ENCODE data around the gene NHS.

NHS gene

DNA sequence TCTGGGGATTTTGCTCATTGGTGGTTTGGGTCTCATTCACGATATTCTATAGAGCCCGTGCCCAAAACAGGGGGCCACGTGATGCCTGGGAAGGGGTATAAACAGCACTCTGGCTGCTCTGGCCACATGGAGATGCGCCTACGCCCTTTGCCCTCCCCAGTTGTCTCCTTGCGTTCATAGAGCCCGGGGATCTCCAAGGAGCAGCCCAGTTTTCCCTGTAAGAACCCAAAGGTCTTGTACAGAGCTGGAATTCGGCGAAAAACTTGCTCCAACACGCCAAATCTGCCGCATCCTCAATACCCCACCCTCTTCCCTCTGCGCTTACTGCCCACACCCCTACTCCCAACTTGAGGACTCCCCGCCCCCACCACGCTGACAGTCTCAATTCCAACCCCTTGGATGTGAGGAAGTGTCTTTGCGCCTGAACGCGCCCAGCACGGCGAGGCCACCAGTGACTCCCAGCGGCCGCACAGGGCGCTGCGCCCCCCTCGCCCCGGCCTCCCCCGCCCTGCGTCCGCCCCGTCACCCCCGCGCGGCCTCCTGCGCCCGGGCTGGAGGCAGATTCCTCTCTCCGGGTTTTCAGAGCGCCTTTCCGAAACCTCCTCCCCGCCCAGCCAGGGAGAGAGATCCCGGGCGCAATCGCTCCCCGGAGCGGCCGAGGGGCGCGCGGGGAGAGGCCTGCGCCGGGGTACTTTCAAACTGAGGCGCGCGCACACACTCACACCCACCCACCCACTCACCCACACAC is at the start of gene NHS:
Gene NHS (plus strand): TSS at position 582 of the 748 bp plus-strand sequence. CDS start 558 bp downstream, outside the sequence.
- DNase-seq (ENCODE audit: extremely low spot score, insufficient read length, low read depth) (no peak), FAIRE-seq (no peak)

- no peak for DNase-seq (ENCODE audit: extremely low spot score, insufficient read length, low read depth)
- FAIRE-seq, result no peak
Measured at GRCh38 chrX:17328837-17329236, 46.2 kb upstream of the NHS start.

DNA sequence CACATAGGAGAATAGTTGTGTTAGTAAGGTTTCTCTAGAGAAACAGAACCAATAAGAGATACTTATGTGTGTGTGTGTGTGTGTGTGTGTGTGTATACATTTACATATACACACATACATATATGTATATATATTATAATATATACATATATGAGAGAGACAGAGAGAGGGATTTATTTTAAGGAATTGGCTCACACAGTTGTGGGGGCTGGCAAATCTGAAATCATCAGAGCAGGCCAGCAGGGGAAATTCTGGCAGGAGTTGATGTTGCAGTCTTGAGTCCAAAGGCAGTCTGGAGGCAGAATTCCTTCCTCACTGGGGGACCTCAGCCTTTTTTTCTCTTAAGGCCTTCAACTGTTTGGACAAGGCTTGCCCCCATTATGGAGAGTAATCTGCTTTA is 38.6 kb upstream of the NHS start:
- no peak for DNase-seq (ENCODE audit: extremely low spot score, insufficient read length, low read depth)
- FAIRE-seq, result no peak

DNA sequence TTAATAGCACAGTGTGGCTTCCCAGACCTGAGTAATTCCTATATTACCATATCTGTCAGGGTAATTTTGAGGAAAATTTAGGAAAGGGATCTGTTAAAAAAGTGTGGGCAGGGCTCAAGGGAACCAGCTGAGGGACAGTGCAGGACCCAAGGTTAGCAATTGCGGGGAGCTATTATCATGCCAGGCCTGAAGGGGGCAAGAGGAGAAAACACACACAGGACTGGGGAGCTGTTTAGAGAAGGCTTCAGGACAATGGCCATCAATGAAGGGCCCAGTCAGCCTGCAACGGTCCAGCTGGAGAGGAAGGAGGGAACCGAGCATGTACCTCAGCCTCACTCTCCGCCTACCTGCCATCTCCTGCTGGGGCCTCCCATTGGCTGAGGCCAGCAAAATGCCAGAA is 19.0 kb upstream of the NHS start:
- no peak for DNase-seq (ENCODE audit: extremely low spot score, insufficient read length, low read depth)
- no peak for FAIRE-seq

DNA sequence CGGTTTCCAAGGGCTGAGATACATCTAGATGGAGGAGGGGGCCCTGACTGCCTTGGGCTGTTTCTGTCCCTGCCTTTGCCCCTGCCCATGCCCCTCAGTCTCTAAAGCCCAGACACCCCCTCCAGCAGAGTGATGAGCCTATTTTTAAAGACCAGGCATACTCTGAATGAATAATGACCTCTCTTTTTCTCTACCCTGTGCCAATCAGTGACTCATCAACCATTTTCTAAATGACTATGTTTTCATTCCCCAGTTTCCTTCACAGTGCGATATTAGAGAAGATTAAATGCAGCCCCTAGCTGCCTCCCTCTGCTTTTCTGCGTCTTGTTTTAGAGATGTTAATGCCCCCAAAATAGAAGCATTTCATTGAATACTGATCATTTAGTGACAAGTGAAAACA is 15.5 kb upstream of the NHS start:
- DNase-seq (ENCODE audit: extremely low spot score, insufficient read length, low read depth) (no peak), FAIRE-seq (no peak)

DNA sequence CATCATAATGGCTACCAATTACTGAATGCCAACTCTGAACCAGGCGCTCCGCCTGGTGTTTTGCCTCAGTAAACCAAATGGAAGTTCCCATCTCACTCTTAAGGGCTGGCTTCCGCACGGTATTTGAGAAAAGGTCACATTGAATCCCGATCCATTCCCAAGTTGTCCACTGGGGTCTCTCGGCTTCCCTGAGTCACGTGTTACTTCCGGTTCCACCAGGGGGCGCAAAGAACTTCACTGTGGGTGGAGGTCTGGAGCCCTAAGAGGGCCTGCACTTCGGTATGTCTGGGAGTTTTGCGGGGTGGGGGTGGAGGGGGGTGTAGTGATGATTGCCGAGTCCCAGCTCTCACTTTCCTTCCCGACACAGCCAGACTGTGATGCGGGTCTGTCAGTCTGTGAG is 13.4 kb upstream of the NHS start:
- DNase-seq (ENCODE audit: extremely low spot score, insufficient read length, low read depth) (no peak), FAIRE-seq (no peak)

DNA sequence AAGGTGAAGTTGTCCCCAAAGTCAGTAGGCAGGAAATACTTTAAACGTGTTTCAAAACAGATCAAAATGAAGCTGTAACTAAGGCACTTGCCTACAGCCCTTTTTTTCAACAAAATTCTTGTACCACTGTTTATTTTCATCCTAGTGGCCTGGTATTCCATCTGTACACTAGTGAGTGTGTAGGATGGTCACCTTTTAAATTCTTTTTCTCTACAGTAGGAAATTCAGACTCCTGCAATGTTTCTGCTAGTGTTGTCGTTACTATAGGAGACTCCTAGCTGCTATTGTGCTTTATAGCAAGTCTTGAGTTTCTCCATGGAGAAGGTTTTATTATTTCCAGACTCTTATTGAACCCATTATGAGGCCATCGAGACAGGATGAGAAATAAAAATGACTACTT is 7.0 kb upstream of the NHS start:
- DNase-seq (ENCODE audit: extremely low spot score, insufficient read length, low read depth) (no peak), FAIRE-seq (no peak)

DNA sequence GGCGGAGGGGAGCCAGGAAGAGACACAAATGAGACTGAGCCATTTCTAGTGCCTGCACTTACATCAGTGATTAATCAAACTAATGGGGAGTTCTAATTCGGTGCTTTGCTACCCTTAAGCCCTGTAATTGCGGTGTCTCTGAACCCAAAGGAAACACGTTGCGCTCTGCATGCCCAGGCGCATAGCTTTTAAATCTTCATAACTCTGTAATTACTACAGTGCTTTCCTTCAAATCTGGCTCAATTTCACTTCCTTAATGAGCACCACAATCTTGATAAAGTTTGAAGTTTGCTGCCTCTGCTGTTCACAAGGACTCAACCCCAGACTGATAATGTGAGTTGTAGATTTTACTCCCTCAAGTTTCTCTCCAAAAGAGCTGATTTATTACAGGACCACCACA is 5.7 kb upstream of the NHS start:
- DNase-seq (ENCODE audit: extremely low spot score, insufficient read length, low read depth) (no peak), FAIRE-seq (no peak)

DNA sequence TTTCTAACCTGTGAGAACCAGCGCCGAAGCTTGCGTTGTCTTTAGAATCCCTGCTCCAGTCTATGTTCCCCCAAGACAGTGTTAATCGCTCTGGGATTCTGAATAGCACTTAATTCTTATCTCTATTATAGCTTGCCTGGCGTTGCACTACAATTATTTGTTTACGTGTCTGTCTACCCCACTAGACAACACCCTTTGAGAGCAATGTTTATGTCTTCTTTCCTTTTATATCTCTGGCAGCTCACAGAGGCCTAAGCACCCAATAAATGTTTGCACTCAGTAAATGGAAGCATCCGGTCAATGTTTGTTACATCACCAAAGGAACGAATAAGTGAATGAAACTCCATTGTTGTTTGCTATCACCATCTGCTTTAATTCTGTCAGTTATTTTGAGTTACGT is 4.8 kb upstream of the NHS start:
- FAIRE-seq, result no peak
- DNase-seq (ENCODE audit: extremely low spot score, insufficient read length, low read depth), result no peak

GRCh38 chrX:17372052-17372451 is 2.9 kb upstream of the NHS start:
- FAIRE-seq (no peak), DNase-seq (ENCODE audit: extremely low spot score, insufficient read length, low read depth) (no peak)

GRCh38 chrX:17373337-17373736 is 1.7 kb upstream of the NHS start:
- FAIRE-seq (no peak), DNase-seq (ENCODE audit: extremely low spot score, insufficient read length, low read depth) (no peak)

DNA sequence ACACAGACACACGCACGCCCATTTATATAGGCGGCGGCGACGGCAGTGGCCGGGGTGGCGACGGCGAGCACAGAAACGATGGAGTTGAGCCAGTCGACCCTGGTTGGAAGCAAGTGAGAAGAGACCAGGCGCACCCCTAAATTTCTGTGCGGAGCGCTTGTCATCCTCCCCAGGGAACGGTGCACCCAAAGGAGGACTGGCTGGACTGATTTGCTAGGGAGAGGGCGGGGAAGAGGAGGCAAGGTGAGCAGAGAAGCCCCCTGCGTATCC is 302 bp downstream of the NHS start:
- DNase-seq (ENCODE audit: extremely low spot score, insufficient read length, low read depth) (no peak), FAIRE-seq (no peak)

GRCh38 chrX:17375637-17376430 is 834 bp downstream of the NHS start:
- no peak for DNase-seq (ENCODE audit: extremely low spot score, insufficient read length, low read depth)
- FAIRE-seq, result no peak

- no peak for FAIRE-seq
- DNase-seq (ENCODE audit: extremely low spot score, insufficient read length, low read depth), result no peak
Measured at GRCh38 chrX:17376431-17377077, 1.6 kb downstream of the NHS start.

- no peak for DNase-seq (ENCODE audit: extremely low spot score, insufficient read length, low read depth)
- FAIRE-seq, result no peak
Measured at GRCh38 chrX:17377091-17377717, 2.2 kb downstream of the NHS start.

DNA sequence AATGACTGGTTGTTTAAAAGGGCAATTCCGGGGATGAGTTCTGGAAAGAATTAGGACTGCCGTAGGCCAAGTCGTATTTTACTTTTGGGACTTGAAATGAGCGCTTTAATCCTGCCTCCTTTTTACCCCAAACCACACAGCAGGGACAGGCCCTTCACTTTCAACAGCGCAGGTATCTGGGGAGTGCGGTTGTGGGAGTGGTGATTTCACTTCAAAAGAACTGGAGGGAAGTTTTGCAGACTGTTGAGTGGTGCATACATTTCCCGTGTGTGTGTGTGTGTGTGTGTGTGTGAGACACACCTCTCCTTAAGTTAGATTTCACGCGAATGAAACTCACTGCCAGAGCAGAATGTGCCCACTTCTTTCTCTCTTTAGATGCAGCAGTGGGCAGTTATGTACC is 2.8 kb downstream of the NHS start:
- DNase-seq (ENCODE audit: extremely low spot score, insufficient read length, low read depth), result no peak

GRCh38 chrX:17380221-17380620 is 5.2 kb downstream of the NHS start:
- no peak for FAIRE-seq

More for the DNA sequence above, 2.8 kb downstream of the NHS start:
- FAIRE-seq, result no peak

GRCh38 chrX:17390419-17390850 is 15.4 kb downstream of the NHS start:
- no peak for DNase-seq (ENCODE audit: extremely low spot score, insufficient read length, low read depth)
- FAIRE-seq, result no peak

More at GRCh38 chrX:17380221-17380620, 5.2 kb downstream of the NHS start:
- no peak for DNase-seq (ENCODE audit: extremely low spot score, insufficient read length, low read depth)

- DNase-seq (ENCODE audit: extremely low spot score, insufficient read length, low read depth), result no peak
- FAIRE-seq, result no peak
Measured at GRCh38 chrX:17395154-17395553, 20.2 kb downstream of the NHS start.

GRCh38 chrX:17397074-17397473 is 22.1 kb downstream of the NHS start:
- DNase-seq (ENCODE audit: extremely low spot score, insufficient read length, low read depth), result no peak
- FAIRE-seq, result no peak

DNA sequence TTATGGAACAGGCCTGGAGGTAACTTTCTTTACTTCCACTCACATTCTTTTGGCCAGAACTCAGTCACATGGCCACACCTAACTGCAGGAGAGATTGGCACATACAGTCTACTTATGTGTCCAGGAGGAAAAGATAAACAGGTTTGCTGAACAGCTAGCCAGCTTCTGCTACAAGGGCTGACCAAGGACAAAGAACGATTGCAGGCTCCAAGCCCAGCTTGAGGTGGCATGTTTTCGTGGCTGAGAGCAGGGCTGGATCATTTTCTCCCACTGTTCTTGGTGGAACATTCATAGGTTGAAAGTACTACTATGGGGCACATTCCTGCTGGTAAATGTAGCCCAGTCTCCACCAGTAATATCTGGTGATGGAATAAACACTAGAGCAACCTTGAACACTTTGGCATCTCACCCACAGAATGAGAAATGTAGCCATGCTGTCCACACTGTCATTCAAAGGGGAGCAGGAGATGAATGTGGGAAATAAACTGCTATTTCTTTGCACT is 28.2 kb downstream of the NHS start:
- DNase-seq (ENCODE audit: extremely low spot score, insufficient read length, low read depth), result no peak
- FAIRE-seq, result no peak

Measured in GM18507 (cell line).